ENCODE measurements around the gene GUCY1A2. TPM values are rescaled to one million over a fixed set of nuclear protein-coding genes. Genes with fewer than 3 reads are reported as not detected.

Gene GUCY1A2
- polyA plus RNA-seq, 3 donors: not detected

GRCh38 chr11:106690923-106691322, 327.4 kb downstream of the GUCY1A2 start:
- Mint-ChIP-seq H3K36me3 (no peaks in the 10 kb centered on the region), H3K27ac (no peak overlapping the region), H3K27me3 (ENCODE audit: low read depth in 3 of 3) (peaks cover 0 to 2% (median 0%) of the 10 kb centered on the region in 3 donors), H3K4me1 (no peaks in the 10 kb centered on the region), H3K4me3 (no peak overlapping the region), H3K9me3 (peaks cover 0 to 5% (median 0%) of the 10 kb centered on the region in 7 donors)
- WGBS (ENCODE audit: insufficient coverage): no CpG with 5 or more reads among the region's 1 CpG
- Histone ChIP-seq H3K4me3 (replicated peaks in 1 of 3; ENCODE audit: low read depth in 2 of 3, low read length in 3 of 3) (no peak overlapping the region), H3K9me3 (replicated peaks in 1 of 2; ENCODE audit: control insufficient read depth in 1 of 2, insufficient read depth in 1 of 2, low read length in 2 of 2) (no peaks in the 10 kb centered on the region), H3K36me3 (replicated peaks in 1 of 2; ENCODE audit: control insufficient read depth in 1 of 2, insufficient read depth in 2 of 2, low read length in 2 of 2) (no peaks in the 10 kb centered on the region), H4K20me1 (ENCODE audit: insufficient read depth, low read length) (no peaks in the 10 kb centered on the region), H3K27ac (ENCODE audit: low read depth in 1 of 2, low read length in 2 of 2) (no peak overlapping the region), H2AFZ (ENCODE audit: insufficient read depth, low read depth, low read length, poor library complexity, severe bottlenecking) (no peak overlapping the region), H3K27me3 (ENCODE audit: control insufficient read depth in 2 of 2, insufficient read depth in 2 of 2, low read length in 2 of 2) (no peaks in the 10 kb centered on the region), H3K4me2 (replicated peaks; ENCODE audit: extremely low read depth, low read length, poor library complexity, severe bottlenecking) (no peak overlapping the region), H3K79me2 (ENCODE audit: insufficient read depth, low read length) (no peaks in the 10 kb centered on the region), H3K9ac (ENCODE audit: insufficient read depth, low read length, poor library complexity, severe bottlenecking) (no peak overlapping the region), H3K4me1 (ENCODE audit: control insufficient read depth in 1 of 2, insufficient read depth in 2 of 2, low read length in 2 of 2) (no peaks in the 10 kb centered on the region)
- no peak for DNase-seq
- intact Hi-C loops (cut with micrococcal nuclease): no loop called here
- TF ChIP-seq CTCF (IDR thresholded peaks at IDR 0.05): no peak

- Mint-ChIP-seq H3K9me3 (peaks cover 0 to 6% (median 0%) of the 10 kb centered on the region in 7 donors), H3K36me3 (no peaks in the 10 kb centered on the region), H3K27ac (no peak overlapping the region), H3K27me3 (ENCODE audit: low read depth in 3 of 3) (no peaks in the 10 kb centered on the region), H3K4me3 (no peak overlapping the region), H3K4me1 (no peaks in the 10 kb centered on the region)
- no CpG with 5 or more reads among the region's 3 CpGs for WGBS (ENCODE audit: insufficient coverage)
- no peaks in the 10 kb centered on the region for H3K27me3 ChIP-seq (ENCODE audit: control insufficient read depth in 2 of 2, insufficient read depth in 2 of 2, low read length in 2 of 2)
- H3K4me2 ChIP-seq (replicated peaks; ENCODE audit: extremely low read depth, low read length, poor library complexity, severe bottlenecking): no peak overlapping the region
- H3K9ac ChIP-seq (ENCODE audit: insufficient read depth, low read length, poor library complexity, severe bottlenecking): no peak overlapping the region
- DNase-seq: no peak
- TF ChIP-seq CTCF (IDR thresholded peaks at IDR 0.05): no peak
- H3K4me1 ChIP-seq (ENCODE audit: control insufficient read depth in 1 of 2, insufficient read depth in 2 of 2, low read length in 2 of 2): no peaks in the 10 kb centered on the region
- H3K4me3 ChIP-seq (replicated peaks in 1 of 3; ENCODE audit: low read depth in 2 of 3, low read length in 3 of 3): no peak overlapping the region
- no peak overlapping the region for H2AFZ ChIP-seq (ENCODE audit: insufficient read depth, low read depth, low read length, poor library complexity, severe bottlenecking)
- no peaks in the 10 kb centered on the region for H3K36me3 ChIP-seq (replicated peaks in 1 of 2; ENCODE audit: control insufficient read depth in 1 of 2, insufficient read depth in 2 of 2, low read length in 2 of 2)
- H3K27ac ChIP-seq (ENCODE audit: low read depth in 1 of 2, low read length in 2 of 2): no peak overlapping the region
- intact Hi-C loops (cut with micrococcal nuclease): no loop called here
- H3K9me3 ChIP-seq (replicated peaks in 1 of 2; ENCODE audit: control insufficient read depth in 1 of 2, insufficient read depth in 1 of 2, low read length in 2 of 2): no peaks in the 10 kb centered on the region
- no peaks in the 10 kb centered on the region for H4K20me1 ChIP-seq (ENCODE audit: insufficient read depth, low read length)
- no peaks in the 10 kb centered on the region for H3K79me2 ChIP-seq (ENCODE audit: insufficient read depth, low read length)
Measured at GRCh38 chr11:106684944-106685343, 333.3 kb downstream of the GUCY1A2 start.

Measured in CD14-positive monocyte (primary cell).